ENCODE data around the gene TP53BP1. TPM values are rescaled to one million over a fixed set of nuclear protein-coding genes. Genes with fewer than 3 reads are reported as not detected.
A peak's percentile ranks its signal among the peaks of the same experiment; 100 is the strongest.

The TP53BP1 gene
- polyA plus RNA-seq, 1 donor from 2014 or later = 10.7 TPM

GRCh38 chr15:43484455-43484854 is 8.5 kb downstream of the TP53BP1 start:
- Mint-ChIP-seq H3K4me3 (no peak overlapping the region), H3K27ac (no peak overlapping the region), H3K36me3 (peaks cover 5% of the 10 kb centered on the region), H3K27me3 (no peaks in the 10 kb centered on the region), H3K4me1 (peaks cover 6 to 15% (median 9%) of the 10 kb centered on the region in 3 donors), H3K9me3 (no peaks in the 10 kb centered on the region)

DNA sequence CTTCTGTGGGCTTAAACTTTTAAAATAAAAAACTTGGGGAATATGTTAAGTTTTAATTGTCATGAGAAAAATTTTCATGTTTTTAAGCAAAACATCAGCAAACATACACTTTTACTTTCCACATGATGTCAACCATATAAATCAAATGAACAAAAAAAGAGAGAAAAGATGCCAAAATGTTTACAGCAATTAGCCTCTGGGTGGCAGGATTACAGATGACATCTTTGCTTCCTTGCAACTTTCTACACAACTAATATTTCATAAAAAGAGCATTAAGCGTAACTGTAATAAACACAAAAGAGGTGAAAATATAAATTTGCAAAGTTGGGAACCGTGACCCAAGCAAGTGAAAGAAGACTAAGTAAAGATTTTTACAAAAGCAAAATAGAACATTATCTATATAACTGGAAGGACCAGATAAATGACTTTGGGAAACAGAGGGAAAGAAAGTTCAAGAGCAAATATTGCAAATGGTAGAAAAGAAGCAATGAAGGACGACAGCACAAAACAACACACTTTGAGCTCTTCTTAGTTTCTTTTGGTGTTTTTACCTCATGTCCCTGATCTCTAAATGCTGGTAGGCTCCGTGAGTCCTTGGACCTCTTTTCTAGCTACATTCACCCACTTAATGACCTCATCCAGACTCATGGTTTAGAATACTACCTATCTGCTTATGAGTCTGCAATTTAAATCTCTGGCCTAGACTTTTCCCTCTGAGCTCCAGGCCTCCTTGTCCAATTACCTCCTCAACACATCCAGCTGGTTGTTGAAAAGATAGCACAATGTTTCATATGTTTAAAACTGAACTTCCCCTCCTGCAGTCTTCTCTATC is 9.4 kb downstream of the TP53BP1 start:
- peaks cover 13% of the 10 kb centered on the region for H3K36me3 Mint-ChIP-seq
- H3K27ac Mint-ChIP-seq = no peak overlapping the region
- no peak overlapping the region for H3K4me3 Mint-ChIP-seq
- no peaks in the 10 kb centered on the region for H3K9me3 Mint-ChIP-seq
- H3K27me3 Mint-ChIP-seq = no peaks in the 10 kb centered on the region
- peaks cover 5 to 8% (median 6%) of the 10 kb centered on the region in 3 donors for H3K4me1 Mint-ChIP-seq

DNA sequence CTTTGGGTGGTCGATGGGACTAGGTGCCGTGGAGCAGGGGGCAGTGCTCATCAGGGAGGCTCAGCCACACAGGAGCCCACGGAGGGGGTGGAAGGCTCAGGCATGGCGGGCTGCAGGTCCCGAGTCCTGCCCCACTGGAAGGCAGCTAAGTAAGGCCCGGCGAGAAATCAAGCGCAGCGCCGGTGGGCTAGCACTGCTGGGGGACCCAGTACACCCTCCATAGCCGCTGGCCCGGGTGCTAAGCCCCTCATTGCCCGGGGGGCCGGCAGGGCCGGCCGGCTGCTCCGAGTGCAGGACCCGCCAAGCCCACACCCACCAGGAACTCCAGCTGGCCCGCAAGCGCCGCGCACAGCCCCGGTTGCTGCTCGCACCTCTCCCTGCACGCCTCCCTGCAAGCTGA is 19.1 kb downstream of the TP53BP1 start:
- Mint-ChIP-seq H3K9me3 (no peaks in the 10 kb centered on the region), H3K4me1 (no peaks in the 10 kb centered on the region), H3K27ac (no peak overlapping the region), H3K36me3 (peaks cover 14% of the 10 kb centered on the region), H3K27me3 (no peaks in the 10 kb centered on the region), H3K4me3 (no peak overlapping the region)

DNA sequence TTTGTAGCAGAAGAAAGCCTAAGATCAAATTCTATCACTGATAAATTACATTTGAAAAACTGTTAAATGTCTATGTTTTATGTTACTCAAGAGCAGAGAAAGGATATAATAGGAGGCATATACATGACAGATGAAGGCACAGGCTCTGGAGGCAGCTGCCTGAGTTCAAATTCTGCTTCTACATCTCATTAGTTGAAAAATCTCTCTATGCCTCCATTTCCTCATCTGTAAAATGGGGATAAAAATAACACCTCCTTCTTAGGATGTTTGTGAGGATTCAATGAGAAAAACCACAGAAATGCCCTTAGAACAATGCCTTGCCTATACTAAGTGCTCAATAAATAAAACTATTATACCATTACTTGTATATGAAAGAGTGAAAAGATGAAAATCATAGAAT is 21.0 kb downstream of the TP53BP1 start:
- H3K27ac Mint-ChIP-seq = no peak overlapping the region
- H3K36me3 Mint-ChIP-seq = peaks cover 3% of the 10 kb centered on the region
- no peaks in the 10 kb centered on the region for H3K9me3 Mint-ChIP-seq
- no peaks in the 10 kb centered on the region for H3K27me3 Mint-ChIP-seq
- no peak overlapping the region for H3K4me3 Mint-ChIP-seq
- no peaks in the 10 kb centered on the region for H3K4me1 Mint-ChIP-seq

GRCh38 chr15:43469867-43470266 is 23.1 kb downstream of the TP53BP1 start:
- no peak overlapping the region for H3K27ac Mint-ChIP-seq
- no peaks in the 10 kb centered on the region for H3K27me3 Mint-ChIP-seq
- peak overlapping the region in 1 of 4 donors; percentile 12 for H3K4me3 Mint-ChIP-seq
- no peaks in the 10 kb centered on the region for H3K4me1 Mint-ChIP-seq
- H3K36me3 Mint-ChIP-seq = peaks cover 3% of the 10 kb centered on the region
- no peaks in the 10 kb centered on the region for H3K9me3 Mint-ChIP-seq

DNA sequence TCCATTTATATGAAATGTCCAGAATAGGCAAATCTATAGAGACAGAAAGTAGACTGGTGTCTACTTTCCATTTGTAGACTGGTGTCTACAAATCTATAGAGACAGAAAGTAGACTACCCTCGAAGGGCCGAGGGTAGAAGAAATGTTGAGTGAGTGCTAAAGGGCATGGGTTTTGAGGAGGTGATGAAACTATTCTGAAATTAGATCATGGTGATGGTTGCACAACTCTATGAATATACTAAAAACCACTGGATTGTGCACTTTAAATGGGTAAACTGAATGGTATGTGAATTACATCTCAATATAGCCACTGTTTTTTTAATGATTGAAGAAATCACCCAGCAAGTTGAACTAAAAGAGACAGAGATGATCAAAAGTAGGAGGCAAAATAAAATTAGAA is 27.9 kb downstream of the TP53BP1 start:
- H3K4me3 Mint-ChIP-seq = no peak overlapping the region
- H3K27me3 Mint-ChIP-seq = no peaks in the 10 kb centered on the region
- no peak overlapping the region for H3K27ac Mint-ChIP-seq
- H3K9me3 Mint-ChIP-seq = no peaks in the 10 kb centered on the region
- H3K4me1 Mint-ChIP-seq = no peaks in the 10 kb centered on the region
- H3K36me3 Mint-ChIP-seq = peaks cover 7% of the 10 kb centered on the region

DNA sequence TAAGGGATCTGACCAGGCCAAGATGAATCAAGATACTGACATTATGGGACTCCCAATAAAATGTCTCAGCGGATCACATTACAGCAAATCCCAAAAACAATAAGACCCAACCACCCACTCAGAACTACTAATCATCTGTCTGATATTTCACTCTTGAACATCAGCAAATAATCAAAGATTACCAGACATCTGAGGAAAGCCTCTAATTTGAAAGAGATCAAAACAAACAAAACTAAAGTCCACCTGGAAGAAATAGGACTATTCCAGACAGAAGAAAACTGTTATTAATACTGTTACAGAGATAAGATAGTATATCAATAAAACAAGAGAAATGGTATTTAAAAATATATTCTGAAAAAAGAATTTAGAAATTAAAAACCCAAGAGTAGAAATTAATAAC is 29.0 kb downstream of the TP53BP1 start:
- no peaks in the 10 kb centered on the region for H3K4me1 Mint-ChIP-seq
- no peak overlapping the region for H3K4me3 Mint-ChIP-seq
- no peaks in the 10 kb centered on the region for H3K9me3 Mint-ChIP-seq
- H3K36me3 Mint-ChIP-seq = peaks cover 7% of the 10 kb centered on the region
- peak overlapping the region in 1 of 3 donors; percentile 41 for H3K27ac Mint-ChIP-seq
- H3K27me3 Mint-ChIP-seq = no peaks in the 10 kb centered on the region

- Mint-ChIP-seq H3K36me3 (peaks cover 7% of the 10 kb centered on the region), H3K27me3 (no peaks in the 10 kb centered on the region), H3K4me1 (no peaks in the 10 kb centered on the region), H3K4me3 (no peak overlapping the region), H3K9me3 (no peaks in the 10 kb centered on the region), H3K27ac (no peak overlapping the region)
Measured at GRCh38 chr15:43463507-43463906, 29.4 kb downstream of the TP53BP1 start.

DNA sequence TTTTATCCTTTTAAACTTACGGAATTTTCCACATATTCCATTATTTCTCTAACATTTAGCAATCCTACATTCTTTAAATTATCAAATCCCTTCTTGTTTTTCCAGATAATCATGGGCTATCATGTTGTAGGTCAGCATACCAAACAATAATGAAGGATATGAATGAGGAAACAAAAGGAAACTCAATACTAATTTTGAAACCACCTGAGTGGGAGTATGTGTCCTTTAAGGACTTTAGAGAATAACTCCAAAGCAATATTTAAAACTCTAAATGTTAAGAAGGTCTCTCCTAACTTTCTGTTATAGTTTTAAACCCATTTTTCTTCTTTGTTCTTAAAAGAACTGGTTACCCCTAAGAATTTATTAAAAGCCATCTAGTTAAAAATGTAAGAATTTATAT is 43.0 kb downstream of the TP53BP1 start:
- peaks cover 0 to 1% (median 0%) of the 10 kb centered on the region in 3 donors for H3K4me1 Mint-ChIP-seq
- H3K9me3 Mint-ChIP-seq = no peaks in the 10 kb centered on the region
- no peak overlapping the region for H3K27ac Mint-ChIP-seq
- H3K27me3 Mint-ChIP-seq = no peaks in the 10 kb centered on the region
- H3K4me3 Mint-ChIP-seq = no peak overlapping the region
- H3K36me3 Mint-ChIP-seq = peaks cover 12% of the 10 kb centered on the region

DNA sequence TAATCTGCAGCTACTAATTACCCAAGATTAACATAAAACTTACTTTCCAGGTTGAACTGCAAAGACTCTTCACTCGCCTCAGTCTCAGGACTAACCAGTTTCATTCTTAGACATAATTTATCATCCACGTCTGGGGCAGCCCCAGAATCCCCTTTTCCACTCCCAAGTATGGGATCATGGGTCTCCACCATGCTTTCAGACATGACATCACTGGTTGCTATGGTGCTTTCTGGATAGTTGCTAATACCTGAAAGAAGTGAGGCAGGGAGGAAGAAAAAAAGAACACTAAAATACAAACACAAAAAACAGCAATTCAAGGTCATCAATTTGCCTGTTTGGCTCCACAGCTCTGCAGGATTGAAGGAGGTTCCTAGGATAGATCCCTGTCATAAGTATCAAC is 46.6 kb downstream of the TP53BP1 start:
- Mint-ChIP-seq H3K9me3 (no peaks in the 10 kb centered on the region), H3K27me3 (no peaks in the 10 kb centered on the region), H3K27ac (no peak overlapping the region), H3K4me1 (peaks cover 0 to 1% (median 0%) of the 10 kb centered on the region in 3 donors), H3K4me3 (no peak overlapping the region), H3K36me3 (peaks cover 12% of the 10 kb centered on the region)

GRCh38 chr15:43441316-43441715 is 51.6 kb downstream of the TP53BP1 start:
- no peak overlapping the region for H3K4me3 Mint-ChIP-seq
- H3K4me1 Mint-ChIP-seq = no peaks in the 10 kb centered on the region
- no peaks in the 10 kb centered on the region for H3K9me3 Mint-ChIP-seq
- peak overlapping the region in 1 of 3 donors; percentile 25 for H3K27ac Mint-ChIP-seq
- H3K36me3 Mint-ChIP-seq = peaks cover 7% of the 10 kb centered on the region
- H3K27me3 Mint-ChIP-seq = no peaks in the 10 kb centered on the region

DNA sequence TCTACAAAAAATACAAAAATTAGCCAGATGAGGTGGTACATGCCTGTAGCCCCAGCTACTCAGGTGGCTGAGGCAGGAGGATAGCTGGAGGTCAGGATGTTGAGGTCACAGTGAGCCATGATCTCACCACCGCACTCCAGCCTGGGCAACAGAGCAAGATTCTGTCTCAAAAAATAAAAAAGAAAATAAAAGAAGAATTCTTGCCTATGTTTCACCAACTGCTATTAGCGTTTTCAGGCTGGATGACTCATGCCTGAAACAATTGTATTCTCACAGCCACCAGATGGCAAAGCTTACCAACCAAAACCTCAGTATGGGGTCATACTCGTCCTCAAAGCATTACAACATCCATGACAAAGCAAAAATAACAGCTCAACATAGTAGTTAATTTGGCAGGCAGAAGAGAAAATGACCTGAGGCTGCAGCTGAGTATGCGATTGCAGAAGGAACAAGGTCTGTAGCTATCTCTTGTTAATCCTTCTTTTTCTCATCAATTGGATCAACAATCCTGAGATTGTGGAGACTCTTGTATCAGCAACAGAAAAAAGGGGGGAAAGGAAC is 52.2 kb downstream of the TP53BP1 start:
- Mint-ChIP-seq H3K9me3 (no peaks in the 10 kb centered on the region), H3K4me1 (no peaks in the 10 kb centered on the region), H3K27me3 (no peaks in the 10 kb centered on the region), H3K36me3 (peaks cover 6% of the 10 kb centered on the region), H3K27ac (peak overlapping the region in 1 of 3 donors; percentile 25), H3K4me3 (no peak overlapping the region)

DNA sequence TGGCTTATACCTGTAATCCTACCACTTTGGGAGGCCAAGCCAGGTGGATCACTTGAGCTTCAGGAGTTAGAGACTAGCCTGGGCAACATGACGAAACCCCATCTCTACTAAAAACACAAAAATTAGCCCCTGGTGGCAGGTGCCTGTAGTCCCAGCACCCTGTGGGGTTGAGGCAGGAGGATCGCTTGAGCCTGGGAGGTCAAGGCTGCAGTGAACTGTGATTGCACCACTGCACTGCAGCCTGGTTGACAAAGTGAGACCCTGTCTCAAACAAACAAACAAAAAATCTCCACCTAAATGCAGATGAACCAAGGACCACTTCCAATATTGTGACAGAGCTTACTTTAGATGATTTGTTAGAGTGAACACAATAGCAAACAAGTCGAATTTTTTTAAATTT is 53.7 kb downstream of the TP53BP1 start:
- peak overlapping the region in 1 of 4 donors; percentile 18 for H3K4me3 Mint-ChIP-seq
- H3K27me3 Mint-ChIP-seq = no peaks in the 10 kb centered on the region
- H3K9me3 Mint-ChIP-seq = no peaks in the 10 kb centered on the region
- no peak overlapping the region for H3K27ac Mint-ChIP-seq
- peaks cover 2% of the 10 kb centered on the region for H3K36me3 Mint-ChIP-seq
- no peaks in the 10 kb centered on the region for H3K4me1 Mint-ChIP-seq

GRCh38 chr15:43436395-43436794 is 56.6 kb downstream of the TP53BP1 start:
- Mint-ChIP-seq H3K36me3 (peaks cover 4% of the 10 kb centered on the region), H3K4me1 (no peaks in the 10 kb centered on the region), H3K9me3 (no peaks in the 10 kb centered on the region), H3K4me3 (no peak overlapping the region), H3K27ac (no peak overlapping the region), H3K27me3 (no peaks in the 10 kb centered on the region)

DNA sequence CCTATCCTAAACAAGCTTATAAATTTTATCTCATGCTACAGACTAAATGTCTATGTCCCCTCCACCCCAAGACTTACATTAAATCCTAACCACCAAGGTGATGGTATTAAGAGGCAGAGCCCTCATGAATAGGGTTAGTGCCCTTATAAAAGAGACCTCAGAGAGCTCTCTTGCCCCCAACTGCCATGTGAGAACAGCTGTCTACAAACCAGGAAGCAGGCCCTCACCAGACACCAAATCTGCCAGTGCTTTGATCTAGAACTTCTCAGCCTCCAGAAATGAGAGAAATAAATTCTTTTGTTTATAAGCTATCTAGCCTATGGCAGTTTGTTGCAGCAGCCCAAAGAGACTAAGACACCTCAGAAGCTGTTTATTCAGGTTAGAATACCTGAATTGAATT is 58.5 kb downstream of the TP53BP1 start:
- Mint-ChIP-seq H3K9me3 (no peaks in the 10 kb centered on the region), H3K27me3 (no peaks in the 10 kb centered on the region), H3K4me1 (peaks cover 0 to 4% (median 1%) of the 10 kb centered on the region in 3 donors), H3K36me3 (peaks cover 4% of the 10 kb centered on the region), H3K27ac (no peak overlapping the region), H3K4me3 (no peak overlapping the region)

All from IgD-negative memory B cell (primary cell).